LNCaP clone FGC (cell line): ENCODE data around the gene LYPLA2.
"Not testable (repeated sequence)": the region's sequence is repeated elsewhere in the genome, so short reads cannot be mapped to it uniquely, and the experiment has no call there.

Experiments
- DNase-seq: peaks from one replicate; pipeline ENCODE4 v3.0.0-alpha.2; 2011; ENCODE audit warnings: low read depth
- H3K4me3 ChIP-seq: 2 replicates; pipeline ENCODE4 v1.5.1; 2011; ENCODE audit warnings: mild to moderate bottlenecking, low read depth, low read length, control low read depth
- CTCF ChIP-seq: IDR thresholded peaks from 2 replicates; pipeline ENCODE4 v1.5.1; 2012; ENCODE audit warnings: mild to moderate bottlenecking; ENCODE audit not compliant: control insufficient read depth, insufficient read depth; ENCODE audit errors: extremely low read depth

The LYPLA2 gene

GRCh38 chr1:23801876-23802275, 10.9 kb downstream of the LYPLA2 start:
- DNase-seq = no peak
- no peak overlapping the region for H3K4me3 ChIP-seq
- no peak for TF ChIP-seq CTCF

GRCh38 chr1:23802809-23803342, 11.9 kb downstream of the LYPLA2 start:
- DNase-seq = not testable (repeated sequence)

GRCh38 chr1:23803674-23804073, 12.7 kb downstream of the LYPLA2 start:
- no peak for TF ChIP-seq CTCF
- no peak overlapping the region for H3K4me3 ChIP-seq
- no peak for DNase-seq

More at GRCh38 chr1:23802809-23803342, 11.9 kb downstream of the LYPLA2 start:
- H3K4me3 ChIP-seq = not testable (repeated sequence)

GRCh38 chr1:23804183-23804835, 13.4 kb downstream of the LYPLA2 start:
- no peak for TF ChIP-seq CTCF
- no peak overlapping the region for H3K4me3 ChIP-seq
- DNase-seq = no peak

- no peak for TF ChIP-seq CTCF
- DNase-seq = no peak
- no peak overlapping the region for H3K4me3 ChIP-seq
Measured at GRCh38 chr1:23805025-23805424, 14.1 kb downstream of the LYPLA2 start.

- TF ChIP-seq CTCF = no peak
- no peak overlapping the region for H3K4me3 ChIP-seq
- no peak for DNase-seq
Measured at GRCh38 chr1:23806280-23806679, 15.3 kb downstream of the LYPLA2 start.

GRCh38 chr1:23807453-23807852, 16.5 kb downstream of the LYPLA2 start:
- TF ChIP-seq CTCF = no peak
- DNase-seq = no peak
- H3K4me3 ChIP-seq = no peak overlapping the region
